Measurements from ENCODE around the gene BAG5. TPM values are rescaled to one million over a fixed set of nuclear protein-coding genes. Genes with fewer than 3 reads are reported as not detected.

Gene BAG5
- total and polyA plus RNA-seq, 2 donors (not counting 1 experiment from before 2014, with no cell fraction given), result 7.4 to 31.6 TPM

GRCh38 chr14:103540821-103541708 lies 21.4 kb downstream of the BAG5 start:
- Histone ChIP-seq H3K4me2 (replicated peaks; ENCODE audit: low read depth, low read length, poor library complexity, severe bottlenecking) (no peak overlapping the region), H3K9me3 (ENCODE audit: control extremely low read depth in 1 of 3, control insufficient read depth in 2 of 3, insufficient read depth in 1 of 3, low read length in 2 of 3) (no peaks in the 10 kb centered on the region), H4K20me1 (ENCODE audit: control insufficient read depth, insufficient read depth, low read length, poor library complexity, severe bottlenecking) (peaks cover under 1% of the 10 kb centered on the region), H3K27me3 (replicated peaks in 1 of 4; ENCODE audit: control extremely low read depth in 1 of 4, control insufficient read depth in 3 of 4, insufficient read depth in 4 of 4, low read length in 3 of 4) (peaks cover 0 to 16% (median 2%) of the 10 kb centered on the region in 4 experiments), H3K27ac (ENCODE audit: low read length in 2 of 2) (no peak overlapping the region), H3K79me2 (ENCODE audit: control insufficient read depth, insufficient read depth, low read length) (no peaks in the 10 kb centered on the region), H2AFZ (ENCODE audit: insufficient read depth, low read depth, low read length, poor library complexity, severe bottlenecking) (no peak overlapping the region), H3K36me3 (replicated peaks in 1 of 2; ENCODE audit: control extremely low read depth in 1 of 2, control insufficient read depth in 1 of 2, extremely low read depth in 1 of 2, insufficient read depth in 2 of 2, low read length in 1 of 2) (no peaks in the 10 kb centered on the region), H3K9ac (ENCODE audit: low read length) (no peak overlapping the region), H3K4me1 (ENCODE audit: control insufficient read depth in 2 of 2, insufficient read depth in 2 of 2, low read length in 2 of 2) (no peaks in the 10 kb centered on the region), H3K4me3 (ENCODE audit: control extremely low read depth in 1 of 5, extremely low read depth in 1 of 5, insufficient read depth in 1 of 5, low read depth in 2 of 5, low read length in 4 of 5) (no peak overlapping the region)
- H3K27me3 Mint-ChIP-seq, result no peaks in the 10 kb centered on the region
- ChIA-PET CTCF (interaction anchor here (0.6 to 1.3 kb wide), 3 partner anchors 20 to 362 kb away, joined by 3 to 8 read pairs (median 7); no protein-coding TSS in a partner anchor), POLR2A (interaction anchor here (0.8 kb wide), 1 partner anchor 22 kb away, joined by 3 read pairs; no protein-coding TSS in a partner anchor)
- H3K27ac Mint-ChIP-seq, result no peak overlapping the region
- no peaks in the 10 kb centered on the region for H3K4me1 Mint-ChIP-seq
- ATAC-seq (ENCODE audit: low read depth) (no peak), DNase-seq (no peak)
- 66% methylated on average over 17 of the region's 17 CpGs for WGBS (ENCODE audit: insufficient coverage)
- no peaks in the 10 kb centered on the region for H3K9me3 Mint-ChIP-seq (ENCODE audit: insufficient read depth)
- no peak overlapping the region for H3K4me3 Mint-ChIP-seq
- TF ChIP-seq CTCF (IDR thresholded peaks at IDR 0.05) (no peak), EZH2 (IDR thresholded peaks at IDR 0.05; ENCODE audit: borderline replicate concordance, insufficient read depth, low read depth, low read length, poor library complexity, severe bottlenecking) (no peak)
- intact Hi-C loops (cut with micrococcal nuclease), result no loop called here

Data from B cell (primary cell).